Measurements from ENCODE around the gene KAT6B.

The KAT6B gene

DNA sequence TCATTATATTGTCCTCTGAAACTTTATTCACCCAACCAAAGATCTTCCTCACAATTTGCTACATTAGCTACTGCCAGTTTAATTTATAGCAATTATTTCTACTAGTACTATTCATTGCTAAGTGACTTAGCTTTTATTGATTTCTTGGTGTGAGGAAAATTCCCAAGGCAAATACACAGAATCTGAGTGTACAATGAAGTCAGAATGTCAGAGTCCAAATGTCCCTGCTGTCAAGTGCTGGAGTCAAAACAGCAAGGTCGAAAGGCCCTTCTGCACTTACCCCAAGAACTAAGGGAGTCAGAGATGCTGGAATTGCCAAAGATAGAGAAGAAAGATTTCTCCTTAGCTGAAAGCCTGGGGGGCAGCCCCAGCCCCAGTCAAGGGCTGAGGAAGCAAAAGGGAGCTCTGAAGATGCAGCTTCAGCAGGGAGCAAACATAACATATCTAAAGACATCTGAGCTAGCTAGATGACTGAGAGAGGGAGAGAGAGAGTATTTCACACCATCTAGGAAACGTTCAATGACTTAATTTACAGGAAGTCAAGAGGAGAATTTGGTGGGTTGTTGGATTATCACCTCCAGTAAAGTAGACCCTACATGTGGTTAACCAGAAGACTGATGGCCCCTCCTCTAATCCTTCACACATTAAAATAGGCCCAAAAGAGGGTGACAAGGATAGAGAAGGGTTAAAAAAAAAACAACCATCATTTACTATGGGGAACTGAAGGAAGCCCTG, 248.5 kb downstream of the KAT6B start:
- no peak for DNase-seq

DNA sequence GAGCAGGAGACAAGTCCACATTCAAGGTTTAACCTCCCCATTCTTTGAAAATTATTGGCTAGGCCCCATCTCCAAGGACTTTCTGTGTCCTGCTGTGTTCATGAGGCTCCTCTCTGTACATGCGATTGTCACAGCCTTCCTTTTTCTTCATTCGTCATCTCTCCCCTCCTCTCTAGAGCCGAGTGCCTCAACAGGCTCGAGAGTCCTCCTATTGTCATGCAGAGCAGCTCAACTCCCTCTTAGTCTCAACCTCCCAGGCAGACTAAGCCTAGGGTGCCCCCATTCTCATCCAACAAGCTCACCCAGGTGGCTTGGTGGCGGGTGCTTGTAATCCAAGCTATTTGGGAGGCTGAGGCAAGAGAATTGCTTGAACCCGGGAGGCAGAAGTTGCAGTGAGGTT, 249.9 kb downstream of the KAT6B start:
- DNase-seq = no peak

DNA sequence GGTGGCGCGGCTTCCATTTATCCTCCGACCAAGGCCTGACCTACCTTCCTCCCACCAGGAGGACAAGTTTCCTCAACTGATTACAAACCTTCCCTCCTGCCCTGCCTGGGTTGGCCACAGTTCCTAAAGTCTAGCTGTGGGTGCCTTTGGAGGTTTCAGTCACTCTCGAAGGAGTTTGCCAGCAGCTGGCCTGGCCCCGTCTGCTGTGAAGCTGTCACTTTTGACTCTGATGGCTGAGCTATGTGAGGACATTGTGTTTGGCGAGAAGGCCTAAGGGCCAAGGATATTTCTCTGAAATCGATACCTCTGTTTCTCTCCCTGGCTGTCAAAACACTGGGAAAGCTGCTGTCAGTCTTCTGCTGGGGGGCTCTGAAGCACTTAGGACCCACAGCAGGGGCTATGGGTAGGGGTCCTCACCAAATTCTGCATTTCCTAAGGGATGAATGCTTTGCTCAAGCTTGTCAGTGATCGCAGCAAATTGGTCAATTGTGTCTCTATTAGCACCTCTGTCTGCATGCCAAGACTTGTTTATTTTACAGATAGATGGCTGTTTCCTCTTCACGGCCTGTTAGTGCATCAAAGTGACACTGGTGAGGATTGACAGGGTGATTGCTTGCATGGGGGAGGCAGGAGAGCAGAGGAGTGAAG, 253.2 kb downstream of the KAT6B start:
- no peak for DNase-seq

DNA sequence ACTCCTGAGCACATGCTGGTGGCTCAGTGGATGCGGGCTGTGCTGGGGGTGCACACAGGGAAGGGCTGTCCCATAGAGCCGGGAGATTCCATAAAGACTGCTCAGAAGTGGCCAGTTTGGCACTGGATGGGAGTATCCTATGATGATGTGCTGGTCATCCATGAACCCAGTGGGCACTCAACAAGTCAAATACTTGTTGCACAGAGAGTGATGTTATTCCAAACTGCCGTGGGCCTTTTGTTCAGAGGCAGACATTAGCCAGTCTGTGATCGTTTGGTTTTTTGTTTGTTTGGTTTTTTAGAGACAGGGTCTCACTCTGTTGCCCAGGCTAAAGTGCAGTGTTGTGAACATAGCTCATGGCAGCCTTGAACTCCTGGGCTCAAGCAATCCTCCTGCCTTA, 254.2 kb downstream of the KAT6B start:
- no peak for DNase-seq

DNA sequence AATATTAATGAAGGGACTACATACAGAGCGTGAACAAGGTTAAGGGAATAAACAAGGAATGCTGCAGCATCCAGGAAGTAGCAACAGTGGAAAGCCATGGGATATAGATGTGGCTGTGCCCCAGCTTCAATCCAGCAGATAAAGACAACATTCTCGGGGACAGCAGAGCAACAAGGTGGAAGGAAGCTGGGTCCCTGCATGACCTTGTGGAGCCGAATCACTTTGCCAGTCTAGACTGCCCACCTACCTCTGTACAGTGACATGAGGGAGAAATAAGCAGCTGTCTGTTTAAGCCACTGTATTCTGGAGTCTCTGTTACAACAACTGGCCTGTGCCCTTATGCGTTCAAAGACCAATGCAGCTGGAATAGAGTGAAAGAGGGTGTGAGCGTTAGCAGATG, 255.0 kb downstream of the KAT6B start:
- DNase-seq = no peak
